Peyer's patch (tissue), 4 donors: ENCODE data around the gene NDFIP2. TPM values are rescaled to one million over a fixed set of nuclear protein-coding genes. Genes with fewer than 3 reads are reported as not detected.

ENCODE experiments used
- DNase-seq, 3 donors: peaks; one replicate each; pipeline ENCODE4 v3.0.0-alpha.2; 2017 to 2019
- H3K27ac ChIP-seq, 4 donors: fragments of 200-600 bp; sonication (generic); one replicate each; pipeline ENCODE4 v1.5.1; 2016 to 2019
- H3K27me3 ChIP-seq, 2 donors: fragments of 200-600 bp; sonication (generic); one replicate each; pipeline ENCODE4 v1.5.1; 2019
- H3K36me3 ChIP-seq, 3 donors: fragments of 200-600 bp; sonication (generic); one replicate each; pipeline ENCODE4 v1.5.1; 2016 to 2019
- H3K4me1 ChIP-seq, 4 donors: fragments of 200-600 bp; sonication (generic); one replicate each; pipeline ENCODE4 v1.5.1; 2016 to 2019
- H3K4me3 ChIP-seq, 4 donors: fragments of 200-600 bp; sonication (generic); 1 replicate in 3 of 4; 2 replicates in 1 of 4; pipeline ENCODE4 v1.5.1; 2016 to 2019; ENCODE audit warnings: mild to moderate bottlenecking in 1 of 4
- H3K9me3 ChIP-seq, 4 donors: fragments of 200-600 bp; sonication (generic); one replicate each; pipeline ENCODE4 v1.5.1; 2016 to 2019; ENCODE audit warnings: mild to moderate bottlenecking in 1 of 4
- POLR2A ChIP-seq, 2 donors: fragments of 450-650 bp; IDR thresholded peaks; one replicate each; pipeline ENCODE4 v1.5.1; 2017; ENCODE audit warnings: antibody characterized with exemption in 2 of 2, mild to moderate bottlenecking in 2 of 2, moderate library complexity in 2 of 2
- total RNA-seq, 4 donors: library from RNA; depleted of rRNA; stranded (reverse); fragments of >200 nt; gene quantifications; one replicate each; pipeline ENCODE4 v1.1.0, GENCODE V29; 2016
- TF ChIP-seq, protein P1 (sequence below), 6 experiments: fragments of 450-650 bp in 4 of 6; fragments of 200-600 bp in 2 of 6; sonication (generic) in 1 of 6; IDR thresholded peaks; one replicate each; pipeline ENCODE4 v1.5.1; 2017 to 2019; ENCODE audit warnings: antibody characterized with exemption in 6 of 6, mild to moderate bottlenecking in 3 of 6, moderate library complexity in 1 of 6

NDFIP2 gene
- total RNA-seq, 4 donors from 2014 or later: 28.1 to 102 (median 59.6) TPM

GRCh38 chr13:79533781-79534400 is 52.9 kb downstream of the NDFIP2 start:
- peaks cover 0 to 10% (median 0%) of the 10 kb centered on the region in 3 donors for H3K36me3 ChIP-seq
- DNase-seq: no peak

DNA sequence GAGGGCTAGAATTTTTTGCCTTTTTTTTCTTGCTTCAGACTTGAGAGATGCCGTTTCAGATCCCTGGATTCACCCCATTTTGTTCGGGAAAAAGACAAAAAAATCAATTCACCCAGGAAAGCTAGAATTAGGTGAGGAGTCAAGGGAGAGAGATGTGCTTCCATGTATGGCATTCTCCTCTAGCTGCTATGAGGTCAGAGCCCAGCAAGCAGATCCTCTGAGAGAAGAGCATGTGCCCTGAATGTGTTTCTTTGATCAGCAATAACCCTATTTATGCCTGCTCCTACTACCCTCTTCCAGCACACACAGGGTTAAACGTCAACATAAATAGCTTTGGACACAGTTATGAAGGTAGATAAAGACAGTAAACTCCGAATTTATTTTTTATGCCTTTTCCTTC is 53.6 kb downstream of the NDFIP2 start:
- DNase-seq: no peak
- Histone ChIP-seq H3K27me3 (no peaks in the 10 kb centered on the region), H3K9me3 (no peaks in the 10 kb centered on the region), H3K36me3 (peaks cover 0 to 10% (median 0%) of the 10 kb centered on the region in 3 donors), H3K4me1 (no peaks in the 10 kb centered on the region), H3K4me3 (no peak overlapping the region), H3K27ac (no peak overlapping the region)
- TF ChIP-seq POLR2A (IDR thresholded peaks at IDR 0.05): no peak
- TF ChIP-seq, protein P1, sequence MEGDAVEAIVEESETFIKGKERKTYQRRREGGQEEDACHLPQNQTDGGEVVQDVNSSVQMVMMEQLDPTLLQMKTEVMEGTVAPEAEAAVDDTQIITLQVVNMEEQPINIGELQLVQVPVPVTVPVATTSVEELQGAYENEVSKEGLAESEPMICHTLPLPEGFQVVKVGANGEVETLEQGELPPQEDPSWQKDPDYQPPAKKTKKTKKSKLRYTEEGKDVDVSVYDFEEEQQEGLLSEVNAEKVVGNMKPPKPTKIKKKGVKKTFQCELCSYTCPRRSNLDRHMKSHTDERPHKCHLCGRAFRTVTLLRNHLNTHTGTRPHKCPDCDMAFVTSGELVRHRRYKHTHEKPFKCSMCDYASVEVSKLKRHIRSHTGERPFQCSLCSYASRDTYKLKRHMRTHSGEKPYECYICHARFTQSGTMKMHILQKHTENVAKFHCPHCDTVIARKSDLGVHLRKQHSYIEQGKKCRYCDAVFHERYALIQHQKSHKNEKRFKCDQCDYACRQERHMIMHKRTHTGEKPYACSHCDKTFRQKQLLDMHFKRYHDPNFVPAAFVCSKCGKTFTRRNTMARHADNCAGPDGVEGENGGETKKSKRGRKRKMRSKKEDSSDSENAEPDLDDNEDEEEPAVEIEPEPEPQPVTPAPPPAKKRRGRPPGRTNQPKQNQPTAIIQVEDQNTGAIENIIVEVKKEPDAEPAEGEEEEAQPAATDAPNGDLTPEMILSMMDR (IDR thresholded peaks at IDR 0.05): no peak

More at GRCh38 chr13:79533781-79534400, 52.9 kb downstream of the NDFIP2 start:
- Histone ChIP-seq H3K4me3 (no peak overlapping the region), H3K27ac (no peak overlapping the region), H3K9me3 (no peaks in the 10 kb centered on the region), H3K4me1 (no peaks in the 10 kb centered on the region), H3K27me3 (no peaks in the 10 kb centered on the region)
- TF ChIP-seq POLR2A (IDR thresholded peaks at IDR 0.05): no peak
- TF ChIP-seq, protein P1 (IDR thresholded peaks at IDR 0.05): no peak

DNA sequence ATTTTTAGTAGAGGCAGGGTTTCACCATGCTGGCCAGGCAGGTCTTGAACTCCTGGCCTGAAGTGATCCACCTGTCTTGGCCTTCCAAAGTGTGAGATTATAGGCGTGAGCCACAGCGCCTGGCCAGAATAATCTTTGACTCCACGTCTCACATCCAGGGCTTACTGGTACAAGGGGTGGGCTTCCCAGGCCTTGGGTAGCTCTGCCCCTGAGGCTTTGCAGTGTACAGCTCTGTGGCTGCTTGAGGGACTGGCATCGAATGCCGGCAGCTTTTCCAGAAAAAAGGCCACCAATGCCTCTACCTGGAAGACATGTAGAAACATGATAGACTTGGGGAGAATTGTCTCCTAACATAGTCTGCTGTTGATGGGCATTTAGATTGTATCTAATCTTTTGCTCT is 57.8 kb downstream of the NDFIP2 start:
- DNase-seq: no peak
- no peak overlapping the region for H3K27ac ChIP-seq
- TF ChIP-seq, protein P1 (IDR thresholded peaks at IDR 0.05): no peak
- TF ChIP-seq POLR2A (IDR thresholded peaks at IDR 0.05): no peak
- H3K27me3 ChIP-seq: no peaks in the 10 kb centered on the region
- H3K9me3 ChIP-seq: no peaks in the 10 kb centered on the region
- H3K36me3 ChIP-seq: peaks cover 0 to 18% (median 0%) of the 10 kb centered on the region in 3 donors
- H3K4me3 ChIP-seq: no peak overlapping the region
- no peaks in the 10 kb centered on the region for H3K4me1 ChIP-seq

- DNase-seq: no peak
- H3K36me3 ChIP-seq: peaks cover 0 to 21% (median 0%) of the 10 kb centered on the region in 3 donors
- no peaks in the 10 kb centered on the region for H3K27me3 ChIP-seq
- no peak overlapping the region for H3K4me3 ChIP-seq
- H3K27ac ChIP-seq: no peak overlapping the region
- TF ChIP-seq, protein P1 (IDR thresholded peaks at IDR 0.05): no peak
- TF ChIP-seq POLR2A (IDR thresholded peaks at IDR 0.05): no peak
- no peaks in the 10 kb centered on the region for H3K9me3 ChIP-seq
- H3K4me1 ChIP-seq: no peaks in the 10 kb centered on the region
Observed at GRCh38 chr13:79540504-79540903, 59.5 kb downstream of the NDFIP2 start.

- Histone ChIP-seq H3K4me1 (no peaks in the 10 kb centered on the region), H3K27ac (no peak overlapping the region), H3K36me3 (peaks cover 0 to 21% (median 0%) of the 10 kb centered on the region in 3 donors), H3K4me3 (no peak overlapping the region), H3K27me3 (no peaks in the 10 kb centered on the region), H3K9me3 (no peaks in the 10 kb centered on the region)
- no peak for TF ChIP-seq POLR2A (IDR thresholded peaks at IDR 0.05)
- TF ChIP-seq, protein P1 (IDR thresholded peaks at IDR 0.05): peak; percentile 73 to 97 (median 91)
- no peak for DNase-seq
Observed at GRCh38 chr13:79541426-79542049, 60.6 kb downstream of the NDFIP2 start.
